ENCODE measurements around the gene HIKESHI.

DNA sequence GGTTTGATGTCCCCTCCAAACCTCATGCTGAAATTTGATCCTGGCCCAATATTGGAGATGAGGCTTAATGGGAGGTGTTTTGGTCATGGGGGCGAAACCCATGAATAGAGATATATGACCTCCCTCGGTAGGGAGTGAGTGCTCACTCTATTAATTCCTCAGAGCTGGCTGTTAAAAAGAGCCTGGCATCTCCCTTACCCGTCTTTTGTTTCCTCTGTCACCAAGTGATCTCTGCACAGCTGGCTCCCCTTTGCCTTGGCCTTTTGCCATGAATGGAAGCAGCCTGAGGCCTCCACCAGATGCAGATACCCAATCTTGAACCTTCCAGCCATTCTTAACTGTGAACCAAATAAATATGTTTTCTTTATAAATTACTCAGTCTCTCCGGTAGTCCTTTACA lies 68.1 kb downstream of the HIKESHI start:
- TF ChIP-seq, protein P1, sequence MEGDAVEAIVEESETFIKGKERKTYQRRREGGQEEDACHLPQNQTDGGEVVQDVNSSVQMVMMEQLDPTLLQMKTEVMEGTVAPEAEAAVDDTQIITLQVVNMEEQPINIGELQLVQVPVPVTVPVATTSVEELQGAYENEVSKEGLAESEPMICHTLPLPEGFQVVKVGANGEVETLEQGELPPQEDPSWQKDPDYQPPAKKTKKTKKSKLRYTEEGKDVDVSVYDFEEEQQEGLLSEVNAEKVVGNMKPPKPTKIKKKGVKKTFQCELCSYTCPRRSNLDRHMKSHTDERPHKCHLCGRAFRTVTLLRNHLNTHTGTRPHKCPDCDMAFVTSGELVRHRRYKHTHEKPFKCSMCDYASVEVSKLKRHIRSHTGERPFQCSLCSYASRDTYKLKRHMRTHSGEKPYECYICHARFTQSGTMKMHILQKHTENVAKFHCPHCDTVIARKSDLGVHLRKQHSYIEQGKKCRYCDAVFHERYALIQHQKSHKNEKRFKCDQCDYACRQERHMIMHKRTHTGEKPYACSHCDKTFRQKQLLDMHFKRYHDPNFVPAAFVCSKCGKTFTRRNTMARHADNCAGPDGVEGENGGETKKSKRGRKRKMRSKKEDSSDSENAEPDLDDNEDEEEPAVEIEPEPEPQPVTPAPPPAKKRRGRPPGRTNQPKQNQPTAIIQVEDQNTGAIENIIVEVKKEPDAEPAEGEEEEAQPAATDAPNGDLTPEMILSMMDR (IDR thresholded peaks at IDR 0.05), result no peak
- no peak for TF ChIP-seq POLR2AphosphoS5 (IDR thresholded peaks at IDR 0.05)
